DMS53 treated with DMSO at 0.1 percent for 48 hours (cell line): ENCODE results near the gene CAMK1D.

Experiments
- DNase-seq: peaks from one replicate; lab custom pipeline; 2025; ENCODE audit not compliant: unreplicated experiment; lab: John Stamatoyannopoulos, UW

The CAMK1D gene

DNA sequence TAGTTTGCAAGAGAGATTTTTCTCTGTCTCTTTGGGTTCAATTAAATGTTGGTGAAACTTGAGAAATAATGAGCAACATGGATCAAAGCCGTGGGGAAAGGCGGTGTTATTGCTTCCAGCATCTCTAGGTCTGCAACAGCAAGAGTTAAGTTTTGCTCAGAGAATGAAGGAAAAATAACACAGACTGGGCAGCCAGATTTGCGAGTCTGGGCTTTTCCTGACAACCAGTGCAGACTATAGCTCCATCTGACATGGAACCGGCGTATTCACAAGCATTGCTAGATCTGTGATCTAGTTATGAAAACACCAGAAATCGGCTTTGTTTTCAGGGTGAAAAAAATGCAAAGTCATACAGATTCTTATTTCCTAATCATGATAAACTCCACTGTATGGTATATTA is 110.4 kb downstream of the CAMK1D start:
- DNase-seq = no peak

DNA sequence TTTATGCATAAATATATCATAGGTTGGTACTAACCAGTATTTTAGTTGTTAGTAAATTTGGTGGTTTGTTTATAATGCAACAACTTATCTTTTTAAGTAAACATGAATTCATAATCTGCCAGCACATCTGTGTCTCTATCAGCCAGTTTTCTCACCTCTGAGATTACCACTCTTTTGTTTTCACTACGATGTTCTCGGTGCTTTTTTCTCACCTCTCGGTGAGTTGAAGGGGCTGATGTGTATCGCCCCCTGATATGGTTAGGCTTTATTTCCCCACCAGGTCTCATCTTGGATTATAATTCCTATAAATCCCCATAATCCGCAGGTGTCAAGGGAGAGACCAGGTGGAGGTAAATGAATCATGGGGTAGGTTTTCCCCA is 114.1 kb downstream of the CAMK1D start:
- DNase-seq = no peak

DNA sequence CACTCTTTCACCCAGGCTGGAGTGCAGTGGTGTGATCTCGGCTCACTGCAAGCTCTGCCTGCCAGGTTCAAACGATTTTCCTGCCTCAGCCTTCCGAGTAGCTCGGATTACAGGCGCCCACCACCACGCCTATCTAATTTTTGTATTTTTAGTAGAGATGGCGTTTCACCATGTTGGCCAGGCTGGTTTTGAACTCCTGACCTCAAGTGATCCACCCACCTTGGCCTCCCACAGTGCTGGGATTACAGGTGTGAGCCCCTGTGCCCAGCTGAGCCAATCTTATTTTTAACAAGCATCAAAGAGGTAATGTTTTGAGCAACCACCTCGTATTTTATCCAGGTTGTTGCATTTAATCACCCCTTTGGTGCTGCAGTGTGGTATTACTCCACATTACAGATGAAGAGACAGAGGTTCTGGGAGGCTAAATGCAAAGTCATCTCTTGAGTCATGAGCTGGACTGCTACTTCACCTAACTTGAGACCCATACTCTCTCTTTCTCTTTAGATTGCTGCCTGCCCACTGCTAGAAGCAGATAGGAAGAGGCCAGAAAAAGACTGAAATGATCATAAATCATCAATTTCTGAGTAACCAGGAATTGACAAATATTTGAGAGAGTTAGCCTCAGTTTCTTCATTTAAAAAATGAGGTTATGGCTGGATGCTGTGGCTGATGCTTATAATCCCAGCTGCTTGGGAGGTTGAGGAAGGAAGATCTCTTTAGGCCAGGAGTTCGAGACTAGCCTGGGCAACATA is 116.2 kb downstream of the CAMK1D start:
- no peak for DNase-seq

DNA sequence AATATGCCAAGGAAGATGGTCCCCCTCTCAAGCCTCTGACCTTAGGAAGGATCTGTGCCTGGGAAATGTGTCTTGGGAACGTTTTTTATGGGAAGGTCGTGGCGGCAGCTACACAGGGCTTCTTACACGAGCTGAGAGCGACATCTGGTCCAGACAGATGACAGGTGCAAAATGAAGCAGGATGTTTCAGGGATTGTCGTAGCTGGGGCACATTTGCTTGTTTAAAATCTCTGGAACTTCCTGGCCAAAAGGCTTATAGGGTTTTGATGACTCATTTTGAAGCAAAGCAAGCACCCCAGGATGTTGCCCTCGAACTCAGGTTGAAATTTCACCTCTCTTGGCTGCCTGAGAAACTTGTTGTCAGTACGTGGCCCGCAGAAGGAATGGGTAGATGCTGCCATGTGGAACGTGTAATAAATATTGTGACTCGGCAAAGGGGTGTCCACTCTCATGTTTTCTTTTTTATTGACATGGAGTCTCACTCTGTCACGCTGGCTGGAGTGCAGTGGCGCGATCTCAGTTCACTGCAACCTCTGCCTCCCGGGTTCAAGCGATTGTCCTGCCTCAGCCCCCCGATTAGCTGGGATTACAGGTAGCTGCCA is 117.5 kb downstream of the CAMK1D start:
- DNase-seq = peak; percentile 98

DNA sequence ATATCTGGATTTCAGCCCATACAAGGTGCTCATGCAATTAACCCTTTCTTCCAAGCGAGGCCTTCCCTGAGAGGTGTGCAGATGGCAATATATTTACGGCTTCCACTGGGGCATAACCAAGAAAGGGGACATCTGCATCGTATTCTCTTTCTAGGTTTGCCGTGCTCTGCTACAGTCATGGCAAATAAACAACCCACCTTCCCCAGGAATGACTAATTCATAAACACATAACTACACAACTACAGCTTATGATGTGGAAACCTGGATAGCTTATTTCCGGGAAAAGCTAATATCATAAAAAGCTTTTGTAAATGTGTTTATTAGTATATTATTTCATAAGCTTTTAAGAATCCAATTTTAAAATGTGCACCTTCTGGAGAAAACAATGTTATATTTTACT is 120.0 kb downstream of the CAMK1D start:
- DNase-seq = peak; percentile 86

DNA sequence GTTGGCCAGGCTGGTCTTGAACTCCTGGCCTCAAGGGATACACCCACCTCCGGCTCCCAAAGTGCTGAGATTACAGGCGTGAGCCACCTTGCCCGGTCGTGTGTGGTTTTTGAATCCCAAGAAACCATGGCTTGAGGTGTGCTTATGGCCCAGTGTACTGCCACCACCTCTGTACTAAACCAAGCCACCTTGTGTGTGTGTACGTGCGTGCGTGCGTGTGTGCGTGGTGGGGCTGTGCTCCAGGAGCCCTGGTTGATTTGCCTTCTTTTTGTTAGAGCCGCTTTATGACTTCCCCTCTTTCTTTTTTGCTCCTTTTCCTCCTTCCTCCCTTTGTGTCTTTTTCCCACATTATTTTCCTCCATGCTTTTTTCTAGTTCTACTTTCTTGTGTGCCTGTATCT is 121.4 kb downstream of the CAMK1D start:
- no peak for DNase-seq

DNA sequence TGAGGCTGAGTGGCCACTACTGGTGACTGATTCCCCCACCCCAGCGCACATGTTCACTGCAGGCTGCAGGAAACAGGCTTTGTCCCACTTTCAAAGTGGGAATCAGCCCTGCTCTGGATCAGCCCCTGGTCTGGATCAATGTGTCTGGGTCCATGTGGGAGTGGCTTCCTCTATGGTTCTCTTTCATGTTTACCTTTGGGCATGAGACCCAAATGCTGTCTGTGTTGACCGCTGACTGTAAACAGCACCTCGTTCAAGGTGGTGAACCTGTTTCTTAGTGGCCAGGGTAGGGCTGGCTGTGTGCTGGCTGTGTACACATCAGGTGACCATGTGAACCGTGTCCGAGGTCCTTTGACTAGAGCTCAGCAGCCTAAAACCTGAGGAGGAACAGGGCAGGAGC is 121.8 kb downstream of the CAMK1D start:
- peak; percentile 45 for DNase-seq

DNA sequence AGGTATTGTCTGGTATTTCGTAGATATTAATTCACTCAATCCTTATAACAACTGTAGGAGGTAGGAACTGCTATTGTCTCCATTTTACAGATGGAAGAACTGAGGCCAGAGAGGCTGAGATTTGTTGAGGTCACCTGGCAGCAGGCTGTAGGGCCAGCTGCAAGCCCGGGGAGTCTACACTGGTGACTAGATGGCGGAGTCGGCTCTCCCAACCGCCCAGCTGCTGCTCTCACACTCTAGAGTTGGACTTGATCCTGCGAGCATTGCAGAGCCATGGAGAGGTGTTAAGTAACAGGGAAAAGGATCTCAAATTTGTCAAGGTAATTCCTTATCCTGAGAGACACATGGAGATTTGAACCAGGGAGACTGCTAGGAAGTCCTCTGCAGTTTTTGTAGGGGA is 124.1 kb downstream of the CAMK1D start:
- no peak for DNase-seq

DNA sequence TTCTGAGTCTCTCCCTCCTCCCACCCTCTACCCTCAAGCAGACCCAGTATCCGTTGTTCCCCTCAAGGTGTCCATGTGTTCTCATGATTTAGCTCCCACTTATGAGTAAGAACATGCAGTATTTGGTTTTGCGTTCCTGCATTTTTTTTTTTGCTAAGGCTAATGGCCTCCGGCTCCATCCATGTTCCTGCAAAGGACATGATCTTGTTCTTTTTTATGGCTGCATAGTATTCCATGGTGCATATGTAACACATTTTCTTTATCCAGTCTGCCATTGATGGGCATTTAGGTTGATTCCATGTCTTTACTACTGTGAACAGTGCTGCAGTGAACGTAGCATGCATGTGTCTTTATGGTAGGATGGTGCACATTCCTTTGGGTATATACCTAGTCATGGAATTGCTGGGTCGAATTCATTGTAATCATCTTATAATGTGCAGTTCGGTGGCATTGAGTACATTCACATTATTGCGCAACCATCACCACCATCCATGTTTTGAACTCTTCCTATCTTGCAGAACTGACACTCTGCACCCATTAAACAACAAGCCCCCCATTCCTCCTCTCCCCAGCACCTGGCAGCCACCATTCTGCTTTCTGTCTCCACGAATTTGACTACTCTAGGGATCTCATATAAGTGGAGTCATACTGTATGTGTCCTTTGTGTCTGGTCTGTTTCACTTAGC is 125.5 kb downstream of the CAMK1D start:
- no peak for DNase-seq

DNA sequence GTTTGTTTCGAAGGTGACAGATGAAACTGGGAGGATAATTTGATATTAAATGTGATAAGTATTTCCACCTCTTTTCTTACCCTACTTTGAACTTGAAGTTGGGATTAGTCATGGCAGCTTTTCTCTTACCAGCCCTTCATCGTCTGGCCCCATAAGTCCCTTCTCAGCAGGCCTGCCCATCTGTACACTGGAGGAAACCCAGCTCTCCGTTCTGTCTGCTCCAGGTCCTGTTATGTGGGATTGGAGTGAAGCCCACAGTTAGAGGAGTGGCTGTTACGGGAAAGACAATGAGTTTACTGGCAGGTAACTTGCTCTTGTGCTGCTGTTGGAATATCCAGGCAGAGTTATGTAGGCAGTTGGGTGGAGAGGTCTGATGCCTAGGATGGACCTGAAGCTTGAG is 127.3 kb downstream of the CAMK1D start:
- no peak for DNase-seq

DNA sequence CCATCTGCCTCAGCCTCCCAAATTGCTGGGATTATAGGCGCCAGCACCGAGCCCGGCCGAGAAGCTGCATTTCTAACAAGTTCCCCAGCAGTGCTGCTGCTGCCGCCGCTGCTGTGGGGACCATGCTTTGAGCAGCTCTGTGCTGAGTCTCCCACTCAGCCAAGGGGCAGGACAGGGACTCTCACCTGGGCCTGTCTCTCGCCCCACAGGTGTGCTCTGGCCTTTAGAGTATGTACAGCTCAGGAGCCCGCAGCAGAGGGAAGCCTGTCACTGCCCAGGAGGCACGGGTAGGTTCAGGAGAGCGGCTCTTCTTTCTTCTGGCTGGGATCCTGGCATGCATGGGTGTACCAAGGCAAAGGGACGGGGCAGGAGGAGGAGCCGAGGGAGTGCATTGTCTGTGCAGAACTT is 130.1 kb downstream of the CAMK1D start:
- DNase-seq = no peak

DNA sequence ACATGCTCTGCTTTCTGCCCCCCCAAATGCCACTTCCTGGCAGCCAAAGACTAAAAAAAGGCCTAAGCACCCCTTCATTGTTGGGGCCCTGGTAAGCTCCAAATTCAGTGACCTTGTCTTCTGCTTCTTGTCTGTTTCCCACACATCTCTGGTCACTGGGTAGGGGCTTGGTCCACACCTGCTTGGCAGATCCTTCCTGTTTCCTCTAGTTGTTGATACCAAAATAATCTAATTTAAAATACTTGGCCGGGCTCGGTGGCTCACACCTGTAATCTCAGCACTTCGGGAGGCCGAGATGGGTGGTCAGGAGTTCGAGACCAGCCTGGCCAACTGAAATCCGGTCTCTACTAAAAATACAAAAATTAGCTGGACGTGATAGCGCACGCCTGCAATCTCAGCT is 130.6 kb downstream of the CAMK1D start:
- no peak for DNase-seq

DNA sequence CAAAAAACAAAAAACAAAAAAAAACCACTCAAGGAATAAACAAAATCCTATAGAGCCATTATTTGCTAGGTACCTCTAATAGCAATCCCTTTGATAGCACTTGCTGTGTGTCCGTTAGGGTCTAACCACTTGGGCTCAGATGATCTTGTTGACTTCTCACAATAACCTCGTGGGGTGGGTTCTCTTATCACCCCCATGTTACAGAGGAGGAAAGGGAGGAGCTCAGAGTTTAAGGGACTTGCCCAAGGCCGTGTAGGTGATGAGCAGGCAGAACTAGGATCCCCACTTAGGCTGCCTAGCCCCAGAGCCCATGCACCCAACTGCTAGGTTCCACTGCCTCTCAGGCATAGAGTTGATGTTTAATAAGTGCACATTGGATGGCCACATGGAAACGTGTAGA is 131.1 kb downstream of the CAMK1D start:
- DNase-seq = no peak

DNA sequence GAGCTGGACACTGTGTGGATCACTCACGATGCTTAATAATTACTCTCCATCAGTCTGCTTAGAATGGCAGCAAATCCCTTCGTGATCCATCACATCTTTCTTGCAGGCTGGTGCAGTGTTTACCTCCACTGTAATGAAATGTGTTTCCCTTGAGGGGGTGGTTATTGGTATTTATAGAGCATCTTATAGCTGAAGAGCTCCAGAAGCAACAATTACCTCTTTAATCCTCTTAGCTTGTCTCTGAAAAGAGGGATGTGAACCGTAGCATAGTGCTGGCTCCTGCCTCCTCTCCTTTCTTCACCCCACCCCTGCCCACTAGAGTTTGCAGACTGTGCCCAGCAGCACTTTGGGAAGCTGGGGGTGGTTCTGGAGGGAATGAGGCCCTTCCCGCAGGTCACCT is 132.6 kb downstream of the CAMK1D start:
- DNase-seq = no peak

DNA sequence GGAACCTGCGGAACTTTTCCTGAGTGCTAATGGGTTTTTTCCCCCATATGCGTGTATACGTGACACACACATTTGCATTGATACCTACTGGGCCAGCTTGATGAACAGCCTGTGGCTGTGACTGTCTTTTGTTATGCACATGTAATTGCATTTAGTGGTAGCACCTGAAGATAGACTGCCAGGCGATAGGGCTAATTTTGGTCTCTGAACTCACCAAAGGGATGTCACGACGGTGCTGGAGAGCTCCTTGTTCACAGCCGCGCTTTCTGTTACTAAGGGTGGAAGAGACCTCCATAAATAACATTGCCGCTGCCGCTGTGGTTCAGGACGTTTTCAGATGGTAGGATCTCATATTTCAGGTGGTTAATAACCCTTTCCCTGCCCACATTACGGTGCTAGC is 133.2 kb downstream of the CAMK1D start:
- no peak for DNase-seq

DNA sequence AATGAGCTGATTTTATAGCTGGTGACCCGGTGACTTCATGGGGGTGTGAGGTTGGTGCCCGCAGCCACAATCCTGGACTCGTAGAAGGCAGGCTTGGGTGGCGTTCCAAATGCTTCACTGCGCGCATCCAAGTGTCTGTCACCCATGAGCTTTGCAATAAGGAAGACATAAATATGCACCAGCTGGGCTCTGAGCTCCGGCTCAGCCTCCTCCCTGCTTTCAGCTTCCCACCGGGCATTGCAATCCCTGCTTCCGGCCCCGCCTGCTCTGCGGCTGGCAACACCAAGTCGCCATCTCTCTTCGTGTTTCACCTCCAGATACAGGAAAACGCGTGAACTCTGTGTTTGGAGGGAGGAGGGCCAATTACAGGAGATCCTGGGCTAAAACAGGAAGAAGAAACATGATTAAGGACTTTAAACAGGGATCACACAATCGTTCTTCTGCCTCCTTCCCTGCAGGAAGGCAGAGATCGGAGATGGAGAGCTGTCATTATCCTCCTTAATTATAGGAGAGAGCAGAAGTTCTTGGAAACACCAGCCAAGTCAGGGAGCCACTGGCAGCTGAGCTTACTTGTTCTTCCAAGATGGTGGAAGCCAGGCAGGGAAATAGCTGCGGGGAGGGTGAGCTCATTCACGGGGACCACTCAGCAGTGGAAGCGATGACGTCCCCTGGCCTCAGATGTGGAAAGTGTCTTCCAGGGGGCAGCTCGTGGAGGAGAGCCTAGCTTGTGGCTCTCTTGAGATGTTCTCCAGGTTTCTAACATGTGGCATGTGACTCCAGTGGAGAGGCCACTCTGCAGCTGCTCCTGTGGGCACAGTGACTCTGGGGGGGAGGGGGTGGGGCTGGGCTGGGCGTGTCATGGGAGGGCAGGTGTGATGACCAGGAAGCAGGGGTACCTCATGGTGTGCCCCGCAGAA is 134.9 kb downstream of the CAMK1D start:
- peak; percentile 93 for DNase-seq

DNA sequence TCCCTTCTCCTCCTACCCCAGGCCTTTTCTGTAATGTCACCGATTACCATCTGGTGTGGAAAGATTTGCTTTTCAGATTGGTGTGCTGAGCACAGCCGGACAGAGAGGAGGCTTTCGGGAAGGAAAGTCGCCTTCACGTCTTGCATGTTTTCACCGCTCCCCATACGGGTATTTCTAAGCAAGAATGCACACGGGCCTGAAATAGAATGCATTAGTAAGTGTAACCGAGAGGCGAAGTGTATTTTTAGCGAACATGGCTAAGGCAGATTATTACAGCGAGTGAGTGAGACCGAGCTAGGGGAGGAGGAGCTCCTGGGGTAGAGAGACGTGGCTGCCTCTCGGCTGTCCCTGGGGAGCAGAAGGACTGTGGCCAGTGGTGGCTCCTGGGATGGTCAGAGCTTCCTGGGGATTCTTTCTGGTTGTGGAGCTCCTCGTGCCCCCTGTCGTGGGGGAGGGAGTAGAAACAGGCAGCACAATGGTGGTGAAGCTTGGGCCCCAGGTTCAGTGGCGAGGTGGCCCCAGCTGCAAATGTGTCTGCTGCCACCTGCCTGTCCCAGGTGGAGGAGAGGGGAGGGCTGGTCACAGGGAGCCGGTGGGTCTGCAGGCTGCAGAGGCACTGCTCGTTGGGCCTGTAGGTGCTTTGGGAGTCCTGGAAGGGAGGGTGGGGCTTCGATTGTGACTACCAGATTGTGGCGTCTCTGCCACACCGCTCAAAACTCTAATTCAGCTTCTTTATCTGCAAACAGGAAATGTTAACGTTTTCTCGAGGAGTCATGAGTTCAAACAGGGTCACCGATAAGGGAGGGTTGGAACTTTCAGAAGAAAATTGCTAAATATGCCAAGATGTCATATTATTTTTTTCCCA is 135.8 kb downstream of the CAMK1D start:
- DNase-seq = peak; percentile 91

DNA sequence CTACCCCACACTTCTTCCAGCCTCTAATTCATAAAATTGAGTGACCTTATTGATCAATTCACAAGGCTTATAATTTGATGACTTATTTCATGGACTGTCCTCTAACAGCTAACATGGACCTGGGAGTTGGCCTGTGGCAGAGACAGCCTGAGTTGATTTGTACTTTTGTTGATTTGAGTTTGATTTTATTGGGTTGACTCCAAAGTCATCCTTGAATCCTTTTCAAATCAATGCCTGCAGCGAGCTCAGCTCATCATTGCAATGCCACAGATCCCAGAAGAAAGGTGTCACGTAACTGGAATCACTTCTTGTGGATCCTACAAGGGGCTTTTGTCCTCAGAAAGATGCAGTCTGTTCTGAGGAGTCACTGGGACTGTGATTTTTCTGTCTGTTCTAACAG is 138.0 kb downstream of the CAMK1D start:
- DNase-seq = no peak

DNA sequence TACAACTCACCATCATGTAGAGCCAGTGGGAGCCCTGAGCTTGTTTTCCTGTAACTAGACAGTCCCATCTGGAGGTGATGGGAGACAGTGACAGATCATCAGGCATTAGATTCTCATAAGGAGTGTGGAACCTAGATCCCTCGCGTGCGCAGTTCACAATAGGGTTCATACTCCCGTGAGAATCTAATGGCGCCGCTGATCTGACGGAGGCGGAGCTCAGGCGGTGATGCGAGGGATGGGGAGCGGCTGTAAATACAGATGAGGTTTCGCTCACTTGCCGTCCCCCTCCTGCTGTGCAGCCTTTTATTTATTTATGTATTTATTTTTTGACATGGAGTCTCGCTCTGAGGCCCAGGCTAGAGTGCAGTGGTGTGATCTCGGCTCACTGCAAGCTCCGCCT is 139.3 kb downstream of the CAMK1D start:
- DNase-seq = no peak

DNA sequence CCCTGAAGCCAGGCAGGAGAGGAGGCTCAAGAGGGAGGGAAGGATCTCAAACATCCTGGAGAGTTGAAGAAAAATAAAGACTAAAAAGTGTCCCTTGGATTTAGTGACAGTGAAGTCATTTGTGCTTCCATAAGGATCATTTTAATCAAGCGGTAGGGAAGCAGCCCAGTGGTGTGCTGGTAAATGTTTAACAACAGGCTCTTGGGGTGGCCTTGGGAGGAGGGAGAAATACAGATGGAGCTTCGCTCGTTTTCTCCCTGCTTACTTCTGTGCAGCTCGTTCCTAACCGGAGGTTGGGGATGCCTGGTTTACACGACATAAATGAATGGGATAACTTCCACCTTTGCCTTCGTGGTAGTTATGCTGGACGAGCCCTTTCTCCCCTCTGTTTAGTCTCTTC is 140.0 kb downstream of the CAMK1D start:
- no peak for DNase-seq
